Measurements from ENCODE around the gene JTB.

Gene JTB

DNA sequence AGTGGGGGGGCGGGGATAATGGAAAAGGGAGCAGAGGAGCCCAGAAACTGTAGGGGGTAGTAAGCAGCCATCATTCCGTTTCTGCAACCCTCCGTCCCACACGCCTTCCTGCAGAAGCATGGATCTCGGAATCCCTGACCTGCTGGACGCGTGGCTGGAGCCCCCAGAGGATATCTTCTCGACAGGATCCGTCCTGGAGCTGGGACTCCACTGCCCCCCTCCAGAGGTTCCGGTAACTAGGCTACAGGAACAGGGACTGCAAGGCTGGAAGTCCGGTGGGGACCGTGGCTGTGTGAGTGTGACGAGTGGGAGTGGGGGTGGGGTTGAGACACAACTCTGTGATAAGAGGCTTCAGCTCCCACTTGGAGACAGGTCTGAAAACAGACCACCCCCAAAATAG is 9.1 kb downstream of the JTB start:
- no peak for DNase-seq (ENCODE audit: extremely low spot score)
- ChIA-PET POLR2A (interaction anchor here (1.0 to 4.2 kb wide), 4 partner anchors 8 to 23 kb away, joined by 3 to 31 read pairs (median 14); partner anchors contain the start of genes DENND4B, JTB and RPS27), CTCF (interaction anchor here (0.7 to 4.6 kb wide), 9 partner anchors 9 to 367 kb away, joined by 3 to 30 read pairs (median 9); partner anchors contain the start of genes DENND4B, JTB and RAB13)
- TF ChIP-seq, protein P1, sequence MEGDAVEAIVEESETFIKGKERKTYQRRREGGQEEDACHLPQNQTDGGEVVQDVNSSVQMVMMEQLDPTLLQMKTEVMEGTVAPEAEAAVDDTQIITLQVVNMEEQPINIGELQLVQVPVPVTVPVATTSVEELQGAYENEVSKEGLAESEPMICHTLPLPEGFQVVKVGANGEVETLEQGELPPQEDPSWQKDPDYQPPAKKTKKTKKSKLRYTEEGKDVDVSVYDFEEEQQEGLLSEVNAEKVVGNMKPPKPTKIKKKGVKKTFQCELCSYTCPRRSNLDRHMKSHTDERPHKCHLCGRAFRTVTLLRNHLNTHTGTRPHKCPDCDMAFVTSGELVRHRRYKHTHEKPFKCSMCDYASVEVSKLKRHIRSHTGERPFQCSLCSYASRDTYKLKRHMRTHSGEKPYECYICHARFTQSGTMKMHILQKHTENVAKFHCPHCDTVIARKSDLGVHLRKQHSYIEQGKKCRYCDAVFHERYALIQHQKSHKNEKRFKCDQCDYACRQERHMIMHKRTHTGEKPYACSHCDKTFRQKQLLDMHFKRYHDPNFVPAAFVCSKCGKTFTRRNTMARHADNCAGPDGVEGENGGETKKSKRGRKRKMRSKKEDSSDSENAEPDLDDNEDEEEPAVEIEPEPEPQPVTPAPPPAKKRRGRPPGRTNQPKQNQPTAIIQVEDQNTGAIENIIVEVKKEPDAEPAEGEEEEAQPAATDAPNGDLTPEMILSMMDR (IDR thresholded peaks at IDR 0.05; ENCODE audit: control extremely low read depth, extremely low read depth, low read depth, missing control alignments) = no peak

DNA sequence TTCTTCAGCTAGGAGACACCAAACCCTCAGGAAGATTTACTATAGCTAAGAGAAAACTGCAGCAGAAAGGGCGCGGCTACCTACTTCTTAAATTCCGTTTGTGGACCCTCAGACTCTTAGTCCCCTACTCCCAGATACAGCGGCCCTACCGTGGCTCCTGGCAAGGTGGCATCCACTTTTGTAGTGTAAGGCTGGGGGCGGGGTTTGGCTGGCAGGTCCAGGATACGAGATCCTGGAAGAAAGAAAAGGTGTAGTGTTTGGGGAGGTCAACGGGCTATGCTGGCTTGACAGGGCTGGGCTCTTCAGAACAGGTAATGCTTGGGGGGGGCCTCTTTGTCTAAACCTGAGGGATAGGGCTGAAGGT is 9.5 kb downstream of the JTB start:
- POLR2A ChIA-PET = interaction anchor here (0.5 to 4.2 kb wide), 8 partner anchors 9 to 304 kb away, joined by 3 to 31 read pairs (median 4); partner anchors contain the start of genes CRTC2, JTB and RPS27
- CTCF ChIA-PET = interaction anchor here (0.9 to 4.6 kb wide), 13 partner anchors 9 to 291 kb away, joined by 3 to 30 read pairs (median 5); partner anchors contain the start of genes CRTC2, DENND4B, JTB and RAB13
- no peak for DNase-seq (ENCODE audit: extremely low spot score)
- TF ChIP-seq, protein P1 (IDR thresholded peaks at IDR 0.05; ENCODE audit: control extremely low read depth, extremely low read depth, low read depth, missing control alignments) = no peak

DNA sequence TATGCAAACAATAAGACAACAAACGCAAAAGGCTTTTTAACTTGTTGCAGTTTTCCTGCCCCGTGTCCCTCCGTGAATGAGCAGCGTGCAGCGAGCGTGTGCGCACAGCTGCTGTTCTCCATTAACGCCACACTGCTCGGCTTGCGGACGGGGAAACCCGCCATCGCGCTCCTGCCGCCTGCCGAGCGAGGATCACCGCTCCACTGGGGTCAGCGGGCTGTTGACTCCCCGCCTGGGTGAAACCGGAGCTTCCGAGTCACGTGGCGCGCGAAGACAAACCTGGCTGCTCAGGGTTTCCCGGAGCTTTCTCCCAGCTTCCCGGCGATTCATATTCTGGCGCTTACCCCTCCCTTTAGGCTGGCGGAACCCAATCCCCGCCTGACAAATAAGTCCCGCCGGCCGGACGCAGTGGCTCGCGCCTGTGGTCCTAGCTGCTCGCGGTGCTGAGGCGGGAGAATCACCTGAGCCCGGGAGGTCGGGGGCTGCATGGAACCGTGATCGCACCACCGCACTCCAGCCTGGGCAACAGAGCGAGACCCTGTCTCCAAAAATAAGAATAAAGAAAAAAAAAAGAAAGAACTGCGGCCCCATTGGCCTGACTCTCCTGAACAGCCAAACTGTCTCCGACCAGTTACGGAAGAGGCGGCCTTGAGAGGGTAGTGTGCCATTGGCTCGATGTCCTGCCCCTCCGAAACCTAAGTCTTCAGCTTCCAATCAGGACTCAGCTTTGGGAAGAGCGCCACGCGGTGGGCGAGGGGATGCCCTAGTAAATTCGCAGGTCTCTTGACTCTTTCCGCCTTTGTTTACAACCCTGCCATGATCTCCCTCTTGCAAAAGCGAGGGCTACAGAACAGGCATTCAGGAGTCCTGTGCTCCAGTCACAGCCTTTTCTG is 10.1 kb downstream of the JTB start, which contains the start of gene CREB3L4:
Gene CREB3L4, plus strand, starts transcription at position 796 of the 893 bp plus-strand sequence. CDS start 624 bp downstream, outside the sequence.
- ChIA-PET POLR2A (interaction anchor here (0.5 to 4.2 kb wide), 10 partner anchors 9 to 303 kb away, joined by 3 to 31 read pairs (median 4); partner anchors contain the start of genes CRTC2, DENND4B, JTB and RPS27), CTCF (interaction anchor here (0.7 to 4.6 kb wide), 15 partner anchors 9 to 290 kb away, joined by 3 to 30 read pairs (median 5); partner anchors contain the start of genes CRTC2, DENND4B, JTB and RAB13)
- TF ChIP-seq, protein P1 (IDR thresholded peaks at IDR 0.05; ENCODE audit: control extremely low read depth, extremely low read depth, low read depth, missing control alignments) = peak; percentile 59
- peak; percentile 91 for DNase-seq (ENCODE audit: extremely low spot score)

DNA sequence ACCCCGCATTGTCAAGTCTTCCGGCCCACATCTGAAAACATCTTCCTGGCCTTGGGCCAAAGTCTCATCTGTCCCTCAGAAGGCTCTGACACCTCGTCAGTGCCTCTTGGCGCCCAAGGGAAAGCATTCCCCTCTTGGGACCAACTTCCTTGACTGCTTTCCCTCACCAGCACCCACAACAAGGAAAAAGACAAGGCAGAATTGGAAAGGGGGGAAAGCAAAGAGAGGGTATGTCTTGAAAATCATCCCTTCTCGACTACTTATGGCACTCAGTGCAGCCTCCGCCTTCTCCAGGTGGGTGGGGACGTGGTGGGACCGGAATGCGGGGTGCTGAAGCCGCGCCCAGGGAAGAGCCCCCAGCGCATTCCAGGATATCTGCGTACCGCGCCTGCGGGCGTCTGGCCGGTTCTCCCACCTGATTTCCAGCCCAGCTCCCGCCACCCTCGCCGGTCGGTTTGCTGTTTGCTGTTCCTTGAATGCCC is 13.6 kb downstream of the JTB start:
- no peak for DNase-seq (ENCODE audit: extremely low spot score)
- TF ChIP-seq, protein P1 (IDR thresholded peaks at IDR 0.05; ENCODE audit: control extremely low read depth, extremely low read depth, low read depth, missing control alignments) = no peak
- POLR2A ChIA-PET = interaction anchor here (1.5 to 2.1 kb wide), 4 partner anchors 11 to 27 kb away, joined by 4 to 14 read pairs (median 5); partner anchors contain the start of genes JTB and RPS27
- CTCF ChIA-PET = interaction anchor here (0.7 to 4.3 kb wide), 10 partner anchors 9 to 611 kb away, joined by 3 to 23 read pairs (median 4); partner anchors contain the start of genes DENND4B, JTB, RAB13 and RPS27

DNA sequence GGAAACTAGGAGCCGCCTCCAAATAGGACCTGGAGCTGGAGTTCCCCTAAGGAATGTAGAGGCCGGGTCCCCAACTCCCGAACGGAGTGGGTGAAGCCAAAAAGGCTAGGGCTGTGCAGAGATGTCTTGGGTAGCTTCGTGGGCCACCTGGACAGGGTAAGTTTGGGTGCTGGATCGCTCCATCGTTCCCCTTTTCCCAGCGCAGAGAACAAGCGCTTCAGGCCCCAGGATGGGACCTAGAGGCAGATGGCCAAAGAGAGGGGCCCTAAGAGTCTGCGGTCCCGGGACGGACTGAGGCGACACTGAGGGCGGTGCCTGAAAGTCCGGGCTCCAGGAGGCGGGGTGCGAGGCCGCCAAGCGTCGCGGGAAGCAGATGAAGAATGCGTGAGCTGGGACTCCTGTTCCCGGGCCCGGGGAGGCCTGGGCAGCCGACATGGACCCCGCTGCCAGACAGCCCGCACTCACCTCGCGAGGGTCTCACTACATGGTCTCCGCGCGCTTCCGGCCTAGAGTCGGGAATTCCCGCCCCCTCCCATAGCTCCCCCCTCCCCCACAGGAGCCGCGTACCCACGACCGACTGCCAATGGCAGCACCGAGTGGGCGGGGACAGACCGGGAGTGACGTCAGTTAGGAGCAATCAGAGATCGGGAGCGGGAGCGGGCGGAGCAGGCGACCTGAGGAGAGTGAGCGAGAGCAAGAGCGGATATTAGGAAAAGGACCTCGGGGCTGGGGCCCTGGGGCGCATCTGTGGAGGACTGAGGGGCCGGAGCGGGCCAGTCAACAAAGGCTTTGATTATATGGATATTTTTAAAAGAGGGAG is 14.2 kb downstream of the JTB start, which contains the start of gene SLC39A1:
Gene SLC39A1, minus strand, starts transcription at position 508 of the 820 bp plus-strand sequence. CDS start 822 bp downstream, outside the sequence.
- CTCF ChIA-PET = interaction anchor here (0.8 to 4.3 kb wide), 15 partner anchors 8 to 611 kb away, joined by 3 to 23 read pairs (median 4); partner anchors contain the start of genes DENND4B, JTB, RAB13 and RPS27
- DNase-seq (ENCODE audit: extremely low spot score) = peak; percentile 91
- TF ChIP-seq, protein P1 (IDR thresholded peaks at IDR 0.05; ENCODE audit: control extremely low read depth, extremely low read depth, low read depth, missing control alignments) = no peak
- POLR2A ChIA-PET = interaction anchor here (1.1 to 2.1 kb wide), 6 partner anchors 10 to 27 kb away, joined by 3 to 14 read pairs (median 4); partner anchors contain the start of genes DENND4B, JTB, RAB13 and RPS27

Data from GM10248 (cell line).